NCI-H748 treated with DMSO at 0.1 percent for 48 hours (cell line): ENCODE measurements around the gene CEP164.
"Not testable (repeated sequence)": the region's sequence is repeated elsewhere in the genome, so short reads cannot be mapped to it uniquely, and the experiment has no call there.

Experiments
- DNase-seq: peaks from one replicate; lab custom pipeline; 2025; lab: John Stamatoyannopoulos, UW

The CEP164 gene

DNA sequence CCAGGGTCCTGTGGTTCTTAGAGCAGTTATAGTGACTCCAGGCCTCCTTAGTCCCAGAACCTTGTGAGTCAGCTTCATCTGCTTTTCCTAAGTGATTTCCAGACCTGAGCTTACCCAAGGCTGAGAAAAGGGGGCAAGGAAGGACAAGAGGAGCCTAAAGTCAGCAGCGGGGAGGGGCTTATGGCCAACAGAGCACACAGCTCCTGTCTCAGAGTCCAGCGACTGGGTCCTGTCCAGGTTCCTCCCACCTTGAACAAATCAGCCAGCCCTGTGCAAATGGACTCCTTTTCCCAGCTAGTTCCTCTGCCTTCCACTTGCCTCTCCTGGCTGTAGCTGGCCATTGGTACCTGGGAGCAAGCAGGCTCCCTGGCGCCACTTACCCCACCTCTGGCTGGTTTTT lies 22.5 kb upstream of the CEP164 start:
- no peak for DNase-seq

DNA sequence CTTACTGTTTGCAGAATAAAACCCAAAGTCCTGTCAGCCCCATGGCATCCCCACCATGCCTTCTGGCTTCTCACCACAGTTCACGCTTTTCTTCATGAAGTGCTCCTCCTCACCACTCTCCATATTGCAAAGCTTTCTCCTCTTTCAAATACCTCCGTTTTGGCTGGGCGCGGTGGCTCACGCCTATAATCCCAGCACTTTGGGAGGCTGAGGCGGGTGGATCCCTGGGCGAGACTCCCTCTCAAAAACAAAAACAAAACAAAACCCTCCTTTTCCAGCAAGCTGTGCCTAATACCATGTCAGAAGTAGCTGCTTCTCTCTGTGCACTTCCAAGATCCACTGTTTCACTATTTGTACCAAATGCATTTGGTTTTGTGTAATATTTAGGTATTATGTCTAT lies 18.3 kb upstream of the CEP164 start:
- no peak for DNase-seq

DNA sequence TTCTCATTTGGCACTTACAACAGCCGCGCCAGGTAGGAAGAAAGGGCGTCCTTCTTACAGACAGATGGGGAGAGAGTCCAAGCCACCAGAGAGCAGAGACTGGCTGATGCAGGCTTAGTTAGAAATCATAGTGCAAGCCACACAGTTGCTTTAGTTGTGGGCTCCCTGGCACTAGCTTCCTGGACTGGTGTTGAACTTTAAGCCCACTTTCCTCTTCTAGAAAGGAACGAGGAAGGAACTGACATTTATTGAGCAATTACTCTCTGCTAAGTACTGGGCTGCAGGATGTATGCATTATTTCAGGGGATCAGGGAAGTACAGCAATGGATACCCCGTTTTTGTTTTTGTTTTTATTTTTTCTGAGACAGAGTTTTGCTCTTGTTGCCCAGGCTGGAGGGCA lies 14.6 kb upstream of the CEP164 start:
- DNase-seq = no peak

DNA sequence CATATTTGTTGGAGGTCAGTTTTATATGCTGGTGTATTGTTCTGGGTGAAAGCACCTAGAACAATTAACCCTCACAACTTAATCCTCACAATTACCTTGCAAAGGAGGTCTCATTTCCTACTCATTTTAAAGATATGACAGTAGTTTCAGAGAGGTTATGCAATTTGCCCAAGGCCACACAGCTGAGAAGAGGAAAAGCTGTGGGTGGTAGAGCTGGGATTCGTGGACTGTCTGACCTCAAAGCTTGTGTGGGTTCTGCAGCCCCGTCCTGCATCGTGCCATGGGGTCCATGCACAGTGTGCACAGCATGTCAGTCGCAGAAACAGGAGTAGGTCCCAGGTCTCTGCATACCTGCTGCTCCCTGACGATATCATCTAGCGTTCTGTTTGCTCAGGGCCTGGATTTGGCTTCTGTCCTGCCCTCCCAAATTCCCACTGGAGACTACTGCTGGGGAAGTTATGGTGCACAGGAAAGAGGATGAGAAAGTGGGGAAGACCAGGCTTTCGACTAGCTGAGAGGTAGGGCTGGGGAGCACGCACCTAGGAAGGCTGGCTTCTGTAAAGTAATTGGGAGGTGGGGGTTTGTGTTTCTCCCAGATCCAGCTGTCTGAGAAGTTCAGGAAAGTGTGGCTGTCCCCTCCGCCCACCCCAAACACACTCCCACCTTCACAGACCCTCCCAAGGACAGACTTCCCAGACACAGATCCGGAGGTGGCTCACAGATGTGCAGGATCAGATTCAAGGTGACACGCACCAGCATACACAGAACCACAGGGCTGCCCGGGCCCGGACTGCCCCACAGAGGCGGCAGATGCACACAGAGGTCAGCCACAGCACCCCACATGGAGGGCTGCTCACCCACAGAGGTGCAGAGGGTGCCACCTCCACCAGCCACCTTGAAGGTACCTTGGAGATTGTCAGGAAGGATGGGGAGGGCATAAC lies 13.6 kb upstream of the CEP164 start:
- no peak for DNase-seq

DNA sequence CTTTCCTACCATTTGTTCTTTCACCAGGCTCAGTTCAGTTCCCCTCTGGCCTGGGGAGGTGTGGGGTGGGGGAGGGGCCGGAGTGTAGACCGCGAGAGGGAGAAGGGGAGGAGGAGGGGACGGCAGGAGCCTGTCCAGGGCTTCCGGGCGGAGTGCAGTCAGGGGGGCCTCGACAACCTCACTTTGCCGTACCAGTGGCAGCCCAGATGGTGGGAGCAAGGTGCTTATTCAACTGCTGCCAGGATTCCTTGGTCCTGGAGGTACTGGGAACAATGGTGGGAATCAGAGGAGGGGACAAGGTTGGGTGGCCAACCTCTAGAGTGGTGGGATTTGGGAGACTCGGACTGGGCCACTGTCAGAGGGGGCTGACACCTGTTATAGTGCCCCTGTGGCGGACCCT lies 12.8 kb upstream of the CEP164 start:
- DNase-seq = no peak

DNA sequence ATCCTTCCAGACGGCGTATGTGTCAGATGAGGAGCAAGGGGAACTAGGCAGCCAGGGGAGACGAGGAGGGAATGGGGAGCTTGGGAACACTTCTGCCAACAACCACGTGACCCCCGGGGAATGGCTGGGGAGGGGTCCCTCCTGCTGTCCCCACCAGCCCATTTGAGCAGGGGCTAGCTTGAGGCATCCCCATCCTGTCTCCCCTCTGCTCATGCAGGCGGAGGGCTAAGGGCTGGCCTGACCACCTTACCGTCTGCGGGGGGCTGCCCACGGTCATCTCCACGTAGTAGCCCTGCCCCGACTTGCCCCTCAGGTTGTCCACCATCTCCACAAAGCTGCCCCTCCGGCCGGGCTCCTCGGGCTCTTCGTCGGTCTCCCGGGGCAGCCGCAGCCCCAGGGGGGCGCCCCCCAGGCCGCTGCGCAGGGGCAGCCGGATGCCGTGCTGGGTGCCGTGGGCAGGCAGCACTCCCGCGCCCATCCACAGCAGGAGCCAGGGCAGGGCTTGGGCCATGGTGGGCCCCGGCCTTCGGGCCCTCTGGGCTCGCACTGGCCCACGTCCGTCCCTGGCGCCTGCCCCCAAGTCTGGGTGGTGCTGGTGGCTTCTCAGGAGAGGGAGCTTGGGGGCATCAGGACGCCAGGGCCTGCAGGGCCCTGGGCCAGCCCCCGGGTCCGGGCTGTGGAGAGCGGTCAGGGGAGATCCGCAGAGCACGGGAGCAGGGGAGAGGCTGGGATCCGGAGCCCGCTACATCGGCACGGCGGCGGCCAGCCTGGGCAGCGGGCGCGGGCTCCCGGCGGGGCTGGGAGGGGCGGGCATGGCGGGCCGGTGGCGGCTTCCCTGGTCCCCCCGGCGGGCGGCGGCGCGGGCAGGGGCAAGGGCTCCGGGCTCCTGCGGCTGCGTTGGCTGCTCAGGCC lies 12.1 kb upstream of the CEP164 start:
- DNase-seq = no peak

DNA sequence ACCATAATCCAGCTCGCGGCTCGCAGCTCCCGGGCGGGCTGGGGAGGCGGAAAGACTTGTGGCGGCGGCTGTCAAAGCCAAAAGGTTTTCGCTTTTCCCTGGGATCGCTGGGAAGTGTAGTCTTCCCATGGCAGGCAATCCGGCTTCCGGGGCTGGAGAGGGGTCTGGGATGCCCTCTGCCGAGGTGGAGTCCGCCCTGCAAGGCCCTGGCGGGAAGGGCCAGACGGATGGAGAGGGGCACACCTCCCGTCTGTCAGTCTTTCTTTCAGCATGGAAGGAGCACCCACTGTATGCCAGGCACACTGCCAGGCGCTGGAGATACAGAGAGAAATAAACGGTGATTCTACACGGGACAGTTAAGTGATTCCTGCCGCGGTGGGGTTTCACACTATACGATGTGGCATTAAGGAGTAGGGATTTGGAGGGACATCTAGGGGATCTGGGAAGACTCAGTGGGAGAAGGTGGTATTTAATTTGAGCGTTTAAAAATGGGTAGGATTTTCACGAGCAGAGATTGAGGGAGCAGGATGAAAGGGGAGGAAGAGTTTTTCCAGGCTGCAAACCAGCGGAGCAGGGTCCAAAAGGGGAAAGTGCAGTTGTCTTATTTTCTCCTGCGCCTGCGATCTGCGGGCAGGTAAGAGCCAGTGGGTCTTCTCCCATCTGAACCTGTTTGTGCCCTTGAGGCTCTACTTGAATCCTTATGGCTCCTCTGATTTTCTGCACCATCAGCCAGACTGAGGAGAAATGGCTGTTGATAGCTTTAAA lies 11.3 kb upstream of the CEP164 start, which contains the start of gene BACE1:
Gene BACE1, minus strand, starts transcription at position 60 of the 765 bp plus-strand sequence. CDS start 461 bp downstream, outside the sequence.
- DNase-seq = peak; percentile 48

DNA sequence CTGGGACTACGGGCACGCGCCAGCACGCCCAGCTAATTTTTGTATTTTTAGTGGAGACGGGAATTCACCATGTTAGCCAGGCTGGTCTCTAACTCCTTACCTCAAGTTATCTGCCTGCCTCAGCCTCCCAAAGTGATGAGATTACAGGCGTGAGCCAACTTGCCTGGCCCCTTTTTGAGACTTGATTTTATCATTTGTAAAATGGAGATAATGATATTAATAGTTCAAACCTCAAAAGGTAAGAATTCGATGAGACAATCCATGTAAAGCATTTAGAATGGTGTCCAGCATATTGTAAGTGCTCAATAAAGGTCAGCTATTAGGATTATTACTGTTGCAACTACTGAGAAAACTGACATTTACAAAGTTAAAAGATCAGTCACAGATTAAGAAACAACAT lies 8.9 kb upstream of the CEP164 start:
- no peak for DNase-seq

DNA sequence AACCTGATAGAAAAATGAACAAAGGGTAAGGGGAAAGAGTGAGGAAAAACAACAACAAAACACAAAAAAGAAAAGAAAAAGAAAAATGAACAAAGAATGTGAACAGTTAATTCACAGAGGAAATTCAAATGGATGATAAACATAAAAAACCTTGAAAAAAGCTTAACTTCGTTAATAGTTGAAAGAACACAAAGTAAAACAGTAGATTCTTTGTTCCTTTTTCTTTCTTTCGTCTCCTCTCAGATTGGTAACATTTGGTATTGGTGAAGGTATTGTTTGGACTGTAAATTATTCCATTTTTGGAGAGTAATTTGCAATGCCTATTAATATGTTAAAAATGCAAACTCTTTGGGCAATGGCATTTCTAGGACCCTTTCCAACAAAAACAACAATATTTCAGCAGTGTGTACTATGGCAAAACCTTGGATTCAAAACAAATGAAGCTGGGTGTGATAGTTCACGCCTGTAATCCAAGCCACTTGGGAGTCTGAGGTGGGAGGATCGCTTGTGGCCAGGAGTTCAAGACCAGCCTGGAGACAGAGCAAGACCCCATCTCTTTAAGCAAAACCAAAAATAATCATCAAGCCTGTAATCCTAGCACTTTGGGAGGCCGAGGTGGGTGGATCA lies 8.3 kb upstream of the CEP164 start:
- DNase-seq = no peak

DNA sequence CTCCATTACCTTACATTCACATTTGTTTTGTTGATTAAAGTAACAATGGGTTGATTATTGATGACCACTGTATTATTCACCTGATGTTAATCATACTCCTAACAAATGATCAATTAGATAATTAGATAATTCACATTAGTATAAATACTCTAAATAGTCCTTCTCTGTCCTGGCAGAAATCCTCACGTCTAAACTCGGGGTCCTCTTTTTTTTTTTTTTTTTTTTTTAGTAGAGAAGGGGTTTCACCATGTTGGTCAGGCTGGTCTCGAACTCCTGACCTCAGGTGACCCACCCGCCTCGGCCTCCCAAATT lies 443 bp upstream of the CEP164 start:
- DNase-seq = not testable (repeated sequence)

DNA sequence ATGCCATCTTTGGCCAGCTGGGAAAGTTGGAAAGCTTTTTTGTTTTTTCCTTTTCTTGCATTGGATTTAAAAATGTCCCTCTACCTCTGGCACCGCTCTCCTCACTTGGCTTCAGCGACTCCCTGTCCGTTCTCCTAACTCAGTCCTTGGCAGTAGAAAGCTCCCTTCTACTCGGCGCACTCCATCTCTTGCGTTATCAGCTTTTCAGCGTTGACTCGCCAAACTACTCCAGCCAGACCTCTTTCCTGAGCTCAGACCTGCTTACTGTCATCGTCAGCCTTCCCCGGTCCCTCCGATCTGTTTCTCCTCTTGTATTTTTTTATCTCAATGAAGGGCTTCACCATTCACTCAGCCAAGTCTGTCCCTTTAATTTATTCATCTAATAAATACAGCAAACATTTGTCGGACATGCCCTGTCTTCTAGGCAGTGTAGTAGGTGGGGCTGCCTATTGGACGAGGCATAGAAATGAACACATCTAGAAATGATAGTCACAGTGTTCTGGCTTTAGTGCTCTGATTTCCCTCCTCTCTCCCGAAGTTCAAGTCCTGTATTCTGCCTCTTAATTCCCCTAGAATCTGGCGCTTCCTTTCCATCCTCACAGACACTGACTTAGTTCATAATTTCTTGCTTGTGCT lies 839 bp downstream of the CEP164 start:
- peak; percentile 9 for DNase-seq

DNA sequence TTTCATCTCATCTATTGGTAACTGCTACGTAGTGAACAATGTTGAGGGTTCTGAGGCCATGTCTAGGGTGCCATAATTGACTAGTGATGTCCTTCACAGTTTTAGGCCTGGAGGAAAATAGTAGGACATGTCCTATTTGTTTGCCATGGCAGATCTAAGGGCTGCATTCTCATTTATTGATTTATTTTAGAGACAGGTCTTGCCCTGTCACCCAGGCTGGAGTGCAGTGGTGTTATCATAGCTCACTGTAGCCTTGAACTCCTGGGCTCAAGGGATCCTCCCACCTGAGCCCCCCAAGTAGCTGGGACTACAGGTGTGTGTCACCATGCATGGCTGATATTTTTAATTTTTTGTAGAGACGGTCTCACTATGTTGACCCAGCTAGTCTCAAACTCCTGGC lies 5.2 kb downstream of the CEP164 start:
- no peak for DNase-seq

DNA sequence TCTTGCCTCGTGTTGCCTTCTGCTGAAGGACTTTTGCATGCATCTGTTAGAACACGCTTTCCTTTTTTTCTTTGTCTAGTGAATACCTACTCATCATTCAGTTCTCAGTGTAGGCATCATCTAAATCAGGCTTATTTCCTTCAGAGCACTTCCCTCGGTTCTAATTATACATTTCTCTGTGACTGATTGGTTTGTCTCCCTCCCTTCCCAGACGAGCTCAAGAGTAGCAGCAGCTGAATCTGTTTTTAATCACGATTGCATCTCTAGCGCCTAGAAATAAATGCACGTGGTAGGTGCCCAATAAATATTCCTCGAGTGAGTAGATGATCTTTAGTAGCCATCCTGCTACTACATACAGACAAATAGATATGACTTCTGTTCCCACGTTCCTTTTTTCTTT lies 6.3 kb downstream of the CEP164 start:
- DNase-seq = no peak

DNA sequence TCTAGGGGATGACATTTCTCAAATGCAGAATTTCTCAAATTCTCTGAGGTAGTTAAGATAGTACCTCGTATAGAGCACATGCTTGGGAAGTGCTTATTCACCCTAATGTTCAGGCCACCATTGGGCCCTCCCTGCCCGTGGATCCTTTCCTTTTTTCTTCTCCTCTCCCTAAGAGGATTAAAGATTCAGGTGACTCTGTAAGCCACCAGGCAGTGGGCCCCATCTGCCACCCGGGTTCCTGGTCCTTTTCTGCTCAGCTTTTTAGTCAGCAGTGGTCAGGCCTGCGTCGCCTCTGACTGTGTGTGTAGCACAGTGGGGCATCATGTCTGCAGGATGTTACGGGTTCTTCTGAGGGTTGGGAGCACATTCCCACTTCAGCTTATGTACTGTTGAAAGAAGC lies 7.2 kb downstream of the CEP164 start:
- DNase-seq = no peak

DNA sequence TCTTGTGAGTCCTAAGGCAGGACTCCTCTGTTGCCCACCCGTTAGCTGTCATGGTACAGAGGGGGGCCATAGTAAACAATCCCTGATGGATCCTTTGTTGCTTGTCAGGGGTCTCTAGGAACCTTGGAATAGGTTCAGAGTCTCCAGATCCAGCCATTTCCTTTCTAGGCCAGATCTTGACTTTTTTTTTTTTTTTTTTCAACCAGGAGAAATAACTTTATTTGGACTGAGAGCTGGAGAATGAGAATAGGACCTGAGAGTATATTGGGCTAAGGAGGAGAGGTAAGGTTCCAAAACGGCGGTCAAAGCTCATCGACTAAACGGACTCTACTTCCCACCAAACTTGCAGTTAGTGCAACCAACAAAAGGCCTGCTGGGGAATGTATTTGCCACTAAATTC lies 7.7 kb downstream of the CEP164 start:
- DNase-seq = no peak

DNA sequence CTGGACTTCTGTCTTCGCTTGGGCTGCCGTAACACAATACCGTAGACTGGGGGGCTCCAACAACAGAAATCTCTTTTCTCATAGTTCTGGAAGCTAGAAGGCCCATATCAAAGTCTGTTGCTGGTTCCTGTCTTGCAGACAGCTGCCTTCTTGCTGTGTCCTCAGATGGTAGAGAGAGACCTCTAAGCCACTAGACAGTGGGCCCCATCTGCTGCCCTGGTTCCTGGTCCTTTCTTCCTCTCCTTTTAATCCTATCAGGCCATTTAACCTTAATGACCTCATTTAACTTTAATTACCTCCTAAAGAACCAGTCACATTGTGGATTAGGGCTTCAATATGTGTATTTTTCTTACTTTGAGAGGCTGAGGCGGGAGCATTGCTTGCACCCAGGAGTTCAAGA lies 9.4 kb downstream of the CEP164 start:
- DNase-seq = no peak

DNA sequence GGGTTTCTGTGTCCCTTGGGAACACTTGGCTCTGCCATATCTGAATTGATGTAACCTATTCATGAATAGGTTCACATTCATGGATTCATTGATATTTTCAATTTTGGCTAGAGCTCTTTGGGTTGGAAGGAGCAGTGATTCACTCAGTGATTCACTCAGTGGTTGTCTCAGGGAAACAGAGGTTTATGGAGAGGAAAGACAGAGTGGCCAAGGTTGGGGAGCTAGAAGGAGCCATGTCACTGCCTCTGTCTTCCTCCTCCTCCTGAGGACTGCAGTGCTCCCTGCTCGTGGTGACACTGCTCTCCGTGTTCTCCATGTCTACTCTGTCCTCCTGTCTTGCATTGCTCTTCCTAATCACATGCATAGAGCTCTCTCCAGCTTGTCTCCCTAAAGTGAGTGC lies 17.4 kb downstream of the CEP164 start:
- no peak for DNase-seq

DNA sequence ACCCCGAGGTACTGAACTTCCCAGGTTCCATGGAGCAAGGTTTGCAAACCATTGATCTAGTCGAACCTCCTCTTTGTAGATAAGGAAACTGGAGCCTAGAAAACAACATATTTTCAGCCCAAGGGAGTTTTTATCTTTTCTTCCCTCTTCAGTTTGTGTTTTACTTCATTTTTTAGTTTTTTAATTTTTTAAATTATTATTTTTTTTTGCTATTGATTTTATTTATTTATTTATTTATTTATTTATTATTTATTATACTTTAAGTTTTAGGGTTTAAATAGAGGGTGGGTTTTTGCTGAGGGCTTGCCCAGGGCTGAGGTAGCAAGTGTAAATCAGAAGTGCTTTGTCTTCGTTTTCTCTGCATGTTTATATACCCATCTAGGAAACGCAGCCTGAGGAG lies 26.9 kb downstream of the CEP164 start:
- DNase-seq = no peak

DNA sequence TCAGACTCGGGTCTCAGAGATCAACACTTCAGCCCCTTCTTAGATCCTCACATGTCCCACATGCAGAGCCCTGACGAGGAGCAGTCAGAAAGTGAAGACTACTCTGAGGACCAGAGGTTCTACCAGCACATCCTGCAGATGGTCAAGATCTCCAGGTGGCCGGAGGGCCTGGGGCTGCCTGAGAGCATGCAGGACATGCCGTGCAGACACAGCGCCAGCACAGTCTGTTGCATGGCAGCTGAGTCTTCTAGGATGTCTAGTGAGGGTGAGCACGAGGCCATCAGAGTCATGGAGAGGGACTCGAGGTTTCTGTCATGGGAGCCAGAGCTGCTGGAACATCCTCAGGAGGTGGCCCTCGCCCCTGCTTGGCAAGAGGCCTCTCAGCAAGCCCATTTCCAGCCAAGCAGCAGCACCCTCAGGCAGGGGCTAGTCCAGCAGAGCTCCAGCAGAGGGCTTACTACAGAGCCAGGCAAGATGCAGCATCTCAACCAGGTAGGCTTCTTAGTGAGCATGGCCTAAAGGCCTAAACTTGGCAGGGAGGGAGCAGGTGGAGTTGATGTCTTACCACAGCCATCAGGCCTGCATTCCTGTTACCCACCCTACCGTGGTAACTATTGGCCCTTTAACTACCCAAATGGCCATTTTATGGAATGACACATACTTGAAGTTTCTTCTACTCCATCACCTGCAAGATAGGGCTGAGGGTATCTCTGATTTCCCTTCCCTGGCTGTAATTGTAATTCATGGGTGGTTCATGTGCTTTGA lies 28.7 kb downstream of the CEP164 start:
- no peak for DNase-seq

DNA sequence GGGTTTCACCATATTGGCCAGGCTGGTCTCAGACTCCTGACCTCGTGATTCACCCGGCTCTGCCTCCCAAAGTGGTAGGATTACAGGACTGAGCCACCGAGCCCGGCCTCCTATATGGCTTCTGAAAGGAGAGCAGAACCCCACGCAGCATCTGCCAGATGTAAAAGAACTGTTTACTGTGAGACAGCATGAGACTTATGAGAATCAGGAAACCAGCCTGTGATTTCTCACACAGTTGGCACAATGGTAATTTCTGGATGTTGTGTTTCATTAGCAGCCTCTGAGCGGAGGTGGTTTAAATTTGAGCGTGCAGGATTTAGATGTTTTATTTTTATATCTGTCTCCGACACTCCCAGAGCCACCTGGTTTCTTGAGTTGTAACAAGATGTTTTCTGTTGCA lies 33.8 kb downstream of the CEP164 start:
- DNase-seq = no peak

DNA sequence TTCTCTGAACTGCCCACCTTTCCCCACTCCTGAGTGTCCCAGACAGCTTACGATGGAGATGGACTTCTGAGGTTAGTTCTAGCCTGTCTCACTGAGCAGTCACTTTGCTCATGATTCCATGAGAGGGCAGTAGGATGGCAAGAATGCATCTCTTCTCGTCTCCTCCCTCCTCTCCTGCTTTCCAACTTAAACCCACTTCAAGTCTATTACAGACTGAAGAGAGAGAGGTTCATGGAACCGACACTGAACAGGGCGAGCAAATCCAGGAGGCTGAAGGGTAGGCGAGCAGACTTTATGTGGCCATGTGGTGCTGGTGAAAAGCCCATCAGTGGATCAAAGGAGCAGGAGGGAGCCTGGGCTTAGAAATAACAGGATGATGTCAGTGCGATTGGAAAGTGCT lies 38.6 kb downstream of the CEP164 start:
- no peak for DNase-seq
